ENCODE measurements around the gene MAS1L.

Gene MAS1L

GRCh38 chr6:29506446-29507067 lies 18.8 kb upstream of the MAS1L start:
- Histone ChIP-seq H3K79me2 (ENCODE audit: control insufficient read depth, low read length) (no peaks in the 10 kb centered on the region), H3K27ac (ENCODE audit: low read depth, low read length) (no peak overlapping the region), H4K20me1 (ENCODE audit: control insufficient read depth, insufficient read depth, low read depth, low read length) (no peaks in the 10 kb centered on the region), H3K36me3 (ENCODE audit: control insufficient read depth, low read length) (no peaks in the 10 kb centered on the region), H3K9me2 (replicated peaks; ENCODE audit: control insufficient read depth, low read length) (no peaks in the 10 kb centered on the region), H3K4me1 (ENCODE audit: control insufficient read depth, low read length) (no peaks in the 10 kb centered on the region), H3K27me3 (ENCODE audit: control insufficient read depth, low read length) (no peaks in the 10 kb centered on the region), H3K4me2 (ENCODE audit: low read length) (no peak overlapping the region), H3K9me3 (ENCODE audit: control insufficient read depth, insufficient read depth, low read length) (no peaks in the 10 kb centered on the region), H3F3A (ENCODE audit: control insufficient read depth, insufficient read depth) (no peaks in the 10 kb centered on the region), H3K4me3 (ENCODE audit: low read length) (no peak overlapping the region)
- TF ChIP-seq CTCF (IDR thresholded peaks at IDR 0.05; ENCODE audit: low read depth, low read length, poor library complexity, severe bottlenecking) (no peak), EZH2phosphoT487 (IDR thresholded peaks at IDR 0.05; ENCODE audit: borderline replicate concordance, low read length) (no peak)

- Histone ChIP-seq H3K27me3 (ENCODE audit: control insufficient read depth, low read length) (no peaks in the 10 kb centered on the region), H3K9me2 (replicated peaks; ENCODE audit: control insufficient read depth, low read length) (no peaks in the 10 kb centered on the region), H3K4me2 (ENCODE audit: low read length) (no peak overlapping the region), H3K9me3 (ENCODE audit: control insufficient read depth, insufficient read depth, low read length) (no peaks in the 10 kb centered on the region), H3K4me3 (ENCODE audit: low read length) (no peak overlapping the region), H3K36me3 (ENCODE audit: control insufficient read depth, low read length) (no peaks in the 10 kb centered on the region), H3K79me2 (ENCODE audit: control insufficient read depth, low read length) (no peaks in the 10 kb centered on the region), H3K4me1 (ENCODE audit: control insufficient read depth, low read length) (no peaks in the 10 kb centered on the region), H3K27ac (ENCODE audit: low read depth, low read length) (no peak overlapping the region), H4K20me1 (ENCODE audit: control insufficient read depth, insufficient read depth, low read depth, low read length) (no peaks in the 10 kb centered on the region), H3F3A (ENCODE audit: control insufficient read depth, insufficient read depth) (no peaks in the 10 kb centered on the region)
- TF ChIP-seq CTCF (IDR thresholded peaks at IDR 0.05; ENCODE audit: low read depth, low read length, poor library complexity, severe bottlenecking) = no peak
Measured at GRCh38 chr6:29505808-29506207, 18.1 kb upstream of the MAS1L start.

GRCh38 chr6:29504961-29505360 lies 17.2 kb upstream of the MAS1L start:
- H3K4me2 ChIP-seq (ENCODE audit: low read length) = no peak overlapping the region
- H3K4me1 ChIP-seq (ENCODE audit: control insufficient read depth, low read length) = no peaks in the 10 kb centered on the region
- no peaks in the 10 kb centered on the region for H3K9me3 ChIP-seq (ENCODE audit: control insufficient read depth, insufficient read depth, low read length)
- no peaks in the 10 kb centered on the region for H4K20me1 ChIP-seq (ENCODE audit: control insufficient read depth, insufficient read depth, low read depth, low read length)
- no peak overlapping the region for H3K4me3 ChIP-seq (ENCODE audit: low read length)
- no peaks in the 10 kb centered on the region for H3K79me2 ChIP-seq (ENCODE audit: control insufficient read depth, low read length)
- H3K27me3 ChIP-seq (ENCODE audit: control insufficient read depth, low read length) = no peaks in the 10 kb centered on the region
- no peaks in the 10 kb centered on the region for H3F3A ChIP-seq (ENCODE audit: control insufficient read depth, insufficient read depth)
- H3K27ac ChIP-seq (ENCODE audit: low read depth, low read length) = no peak overlapping the region
- no peaks in the 10 kb centered on the region for H3K36me3 ChIP-seq (ENCODE audit: control insufficient read depth, low read length)
- H3K9me2 ChIP-seq (replicated peaks; ENCODE audit: control insufficient read depth, low read length) = no peaks in the 10 kb centered on the region
- no peak for TF ChIP-seq EZH2phosphoT487 (IDR thresholded peaks at IDR 0.05; ENCODE audit: borderline replicate concordance, low read length)
- no peak for TF ChIP-seq CTCF (IDR thresholded peaks at IDR 0.05; ENCODE audit: low read depth, low read length, poor library complexity, severe bottlenecking)
